CD4-positive, alpha-beta T cell treated with Interleukin-15 for 4 hours (primary cell): ENCODE results near the gene TOP3B.

Source experiments
- DNase-seq: peaks from one replicate; pipeline ENCODE4 v3.0.0-alpha.2; 2020; ENCODE audit warnings: low spot score

TOP3B gene

DNA sequence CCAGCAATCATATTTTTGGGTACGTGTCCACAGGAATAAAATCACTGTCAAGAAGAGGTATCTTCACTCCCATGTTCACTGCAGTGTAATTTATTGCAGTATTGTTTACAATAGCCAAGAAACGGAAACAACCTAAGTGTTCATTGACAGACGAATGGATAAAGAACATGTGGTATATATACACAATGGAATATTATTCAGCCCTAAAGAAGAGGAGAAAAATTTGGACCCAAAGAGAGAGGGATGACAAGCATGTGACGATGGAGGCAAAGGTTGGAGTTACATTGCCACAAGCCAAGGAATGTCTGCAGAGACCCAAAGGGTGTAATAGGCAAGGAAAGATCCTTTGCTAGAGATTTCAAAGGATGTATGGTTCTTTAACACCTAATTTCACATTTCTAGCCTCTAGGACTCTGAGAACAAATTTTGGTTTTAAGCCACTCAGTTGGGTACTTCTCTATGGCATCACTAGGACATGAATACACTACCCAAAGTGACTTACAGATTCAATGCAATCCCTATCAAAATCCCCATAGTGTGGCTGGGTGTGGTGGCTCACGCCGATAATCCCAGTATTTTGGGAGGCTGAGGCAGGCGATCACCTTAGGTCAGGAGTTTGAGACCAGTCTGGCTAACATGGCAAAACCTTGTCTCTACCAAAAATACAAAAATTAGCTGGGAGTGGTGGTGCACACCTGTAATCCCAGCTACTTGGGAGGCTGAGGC lies 31.1 kb upstream of the TOP3B start:
- DNase-seq, result no peak

DNA sequence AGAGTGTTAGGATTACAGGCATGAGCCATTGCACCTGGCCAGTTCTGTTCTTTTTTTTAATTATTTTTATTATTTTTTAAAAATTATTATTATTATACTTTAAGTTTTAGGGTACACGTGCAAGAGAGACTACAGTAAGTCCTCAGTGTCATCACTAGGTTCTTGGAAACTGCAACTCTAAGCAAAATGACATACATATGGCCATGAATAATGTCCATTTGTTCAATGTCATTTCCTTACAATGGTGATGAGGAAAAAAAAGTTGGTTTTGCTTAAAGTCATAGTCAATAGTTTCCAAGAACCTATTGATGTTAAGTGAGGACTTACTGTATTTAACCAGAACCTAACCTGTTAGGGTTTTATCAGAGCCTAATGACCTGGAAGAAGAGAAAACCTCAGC lies 29.4 kb upstream of the TOP3B start:
- no peak for DNase-seq

DNA sequence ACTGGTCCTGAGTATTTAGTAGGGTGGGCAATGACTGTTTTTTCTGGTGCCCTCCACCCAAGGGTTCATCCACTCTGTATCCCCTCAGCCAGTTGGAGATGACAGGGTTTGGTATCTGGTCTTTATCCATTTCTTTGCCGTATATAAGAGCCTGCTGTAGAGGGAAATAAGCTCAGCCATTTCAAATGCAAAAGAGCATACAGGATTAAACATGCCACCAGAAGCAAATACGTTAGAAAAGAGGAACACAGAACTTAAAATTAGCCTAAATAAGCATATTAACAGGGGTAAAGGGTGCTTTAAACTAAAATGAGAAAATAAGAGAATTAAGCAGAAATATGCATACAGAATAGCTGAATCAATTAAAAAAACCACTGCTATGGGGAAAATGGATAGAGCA lies 27.8 kb upstream of the TOP3B start:
- no peak for DNase-seq

DNA sequence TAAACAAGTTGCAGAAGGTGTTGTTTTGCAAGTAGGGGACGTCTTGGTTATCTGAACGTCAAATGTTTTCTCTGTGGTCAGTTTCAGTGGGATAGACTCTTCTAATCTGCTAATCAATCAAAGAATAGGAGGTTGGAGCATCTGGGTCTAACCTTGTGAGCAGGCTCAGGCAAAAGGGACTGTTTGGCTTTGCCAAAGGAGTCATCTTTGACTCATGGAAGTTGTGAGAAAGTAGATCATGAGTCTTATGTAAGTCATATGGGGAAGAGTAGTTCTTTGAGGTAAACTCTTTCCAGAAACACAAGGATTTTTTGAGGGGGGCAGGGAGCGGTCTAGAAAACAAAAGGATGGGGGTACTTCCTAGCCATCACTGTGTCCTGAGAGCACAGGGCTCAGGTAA lies 27.1 kb upstream of the TOP3B start:
- DNase-seq, result no peak

DNA sequence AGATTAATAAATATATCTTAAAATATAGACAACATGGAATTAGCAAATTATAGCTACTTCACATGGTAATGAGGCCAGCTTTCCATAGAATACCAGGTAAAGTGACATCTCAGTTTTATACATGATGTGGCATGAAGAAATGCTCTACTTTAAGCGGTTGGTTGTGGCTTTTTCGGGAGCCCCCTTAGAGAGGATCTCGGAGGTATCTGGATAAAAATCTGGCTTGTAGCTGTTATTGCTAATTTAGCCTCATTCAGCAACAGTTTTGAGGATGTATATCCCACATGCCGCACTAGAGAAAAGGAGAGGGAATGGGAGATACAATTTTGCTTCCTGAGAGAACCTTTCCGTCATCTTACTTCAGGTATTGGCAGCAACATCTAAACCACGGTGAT lies 24.0 kb upstream of the TOP3B start:
- DNase-seq, result no peak

DNA sequence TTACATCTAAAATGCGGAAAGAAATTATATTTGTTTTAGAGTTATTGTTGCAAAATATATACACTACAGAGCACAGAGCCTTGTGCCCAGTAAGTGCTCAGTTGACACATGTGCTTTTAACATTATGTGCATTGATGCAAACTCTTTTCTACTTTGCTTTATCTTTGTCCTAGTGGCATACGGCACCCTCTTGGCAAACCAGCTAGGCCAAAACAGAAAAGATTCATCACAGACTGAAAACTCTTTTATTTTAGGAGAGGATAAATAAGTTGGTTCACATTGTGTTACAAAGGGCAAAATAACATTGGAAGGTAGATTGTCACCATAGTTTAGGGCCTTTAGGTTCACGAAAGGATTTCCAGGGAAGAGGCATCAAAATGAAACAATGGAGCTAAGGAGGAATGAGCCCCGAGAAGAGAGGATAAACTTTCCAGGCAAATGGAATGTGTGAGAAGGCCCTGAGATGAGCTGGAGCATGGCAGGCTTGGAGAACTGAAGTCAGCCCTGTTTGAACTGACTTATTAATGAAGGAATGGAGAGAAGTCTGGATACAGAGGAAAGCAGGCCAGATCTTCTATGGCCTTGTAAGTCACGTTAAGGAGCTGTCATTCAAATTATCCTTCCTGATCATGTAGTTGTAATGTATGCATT lies 23.5 kb upstream of the TOP3B start:
- no peak for DNase-seq

DNA sequence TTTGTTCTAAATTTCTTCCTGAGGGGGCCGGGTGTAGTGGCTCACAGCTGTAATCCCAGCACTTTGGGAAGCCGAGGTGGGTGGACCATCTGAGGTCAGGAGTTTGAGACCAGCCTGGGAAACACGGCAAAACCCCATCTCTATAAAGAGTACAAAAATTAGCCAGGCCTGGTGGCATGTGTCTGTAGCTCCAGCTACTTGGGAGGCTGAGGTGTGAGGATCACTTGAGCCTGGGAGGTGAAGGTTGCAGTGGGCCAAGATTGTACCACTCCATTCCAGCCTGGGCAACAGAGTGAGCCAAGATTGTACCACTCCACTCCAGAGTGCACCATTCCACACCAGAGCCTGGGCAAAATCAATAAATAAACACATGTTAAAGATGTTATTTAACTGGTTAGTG lies 20.6 kb upstream of the TOP3B start:
- no peak for DNase-seq

DNA sequence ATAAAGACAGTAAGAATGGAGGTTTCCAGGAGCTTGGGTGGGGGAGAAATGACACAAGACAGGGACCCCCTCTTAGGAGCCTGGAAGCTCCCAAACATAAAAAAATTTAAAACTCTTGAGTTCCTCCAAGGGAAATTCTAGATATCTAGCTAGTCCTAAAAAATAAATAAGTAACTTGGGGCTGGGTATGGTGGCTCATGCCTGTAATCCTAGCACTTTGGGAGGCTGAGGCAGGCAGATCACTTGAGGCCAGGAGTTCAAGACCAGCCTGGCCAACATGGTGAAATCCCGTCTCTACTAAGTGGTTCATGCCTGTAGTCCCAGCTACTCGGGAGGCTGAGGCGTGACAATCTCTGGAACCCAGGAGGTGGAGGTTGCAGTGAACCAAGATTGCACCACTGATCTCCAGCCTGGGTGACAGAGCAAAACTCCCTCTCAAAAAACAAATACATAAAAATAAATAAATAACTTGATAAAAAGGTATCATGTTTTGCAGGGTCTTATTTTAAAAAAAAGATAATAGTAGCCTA lies 20.0 kb upstream of the TOP3B start:
- no peak for DNase-seq

DNA sequence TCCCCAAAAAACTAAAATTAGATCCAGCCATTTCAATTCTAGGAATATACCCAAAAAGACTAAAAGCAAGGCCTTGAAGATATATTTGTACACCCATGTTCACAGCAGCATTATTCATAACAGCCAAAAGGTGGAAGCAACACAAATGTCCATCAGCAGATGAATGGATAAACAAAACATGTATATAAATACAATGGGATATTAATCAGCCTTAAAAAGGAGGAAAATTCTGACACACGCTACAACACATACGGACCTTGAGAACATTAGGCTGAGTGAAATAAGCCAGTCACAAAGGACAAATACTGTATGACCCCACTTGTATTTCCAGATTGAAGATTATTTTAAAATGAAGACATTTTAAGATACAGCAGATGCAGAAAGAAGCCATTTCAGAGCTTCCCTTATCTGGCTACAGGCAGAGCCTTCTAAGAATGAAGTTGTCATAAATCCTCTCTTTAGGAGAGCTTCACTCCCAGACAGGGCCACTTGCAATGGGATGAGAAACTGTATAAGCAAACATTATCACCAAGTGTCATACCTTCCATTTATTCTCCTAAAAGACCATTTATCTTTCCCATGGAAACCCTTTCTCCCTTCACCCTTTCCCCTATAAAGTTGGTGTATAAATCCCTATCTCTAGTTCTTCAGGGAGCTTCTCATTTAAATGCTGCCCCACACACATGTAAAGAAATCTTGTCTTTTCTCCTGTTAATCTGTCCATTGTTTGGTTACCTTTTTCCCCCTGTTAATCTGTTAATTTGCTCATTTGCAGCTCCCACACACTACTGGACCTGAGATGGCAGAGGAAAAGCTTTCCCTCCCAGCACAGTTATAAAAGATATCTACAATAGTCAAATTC lies 19.3 kb upstream of the TOP3B start:
- DNase-seq, result no peak

DNA sequence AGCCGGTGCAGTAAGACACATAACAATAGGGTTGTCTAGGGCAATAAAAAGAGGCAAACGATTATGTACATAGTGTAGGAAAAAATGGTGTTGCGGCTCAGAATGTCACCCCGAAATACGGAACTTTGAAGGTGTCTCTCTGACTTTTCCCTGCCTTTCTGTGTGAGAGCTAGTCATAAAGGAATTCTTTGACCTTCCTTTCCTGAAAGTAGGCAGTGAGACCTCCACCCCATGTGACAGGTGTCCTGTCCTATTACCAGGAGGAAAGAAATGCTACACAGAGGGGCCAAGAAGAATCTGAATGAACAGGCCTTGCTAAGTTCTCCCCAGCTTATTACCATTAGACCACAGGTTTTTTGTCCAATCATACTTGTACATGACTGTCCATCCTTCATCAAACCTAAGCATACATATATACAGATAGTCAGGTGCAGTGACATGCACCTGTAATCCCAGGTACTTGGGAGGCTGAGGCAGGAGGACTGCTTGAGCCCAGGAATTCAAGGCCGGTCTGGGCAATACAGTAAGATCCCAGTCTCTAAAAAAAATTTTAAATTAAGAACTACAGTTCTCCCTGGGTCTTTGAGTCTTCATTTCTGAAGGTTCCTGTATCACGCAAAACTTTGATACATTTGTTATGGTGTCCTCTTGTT lies 16.1 kb upstream of the TOP3B start:
- no peak for DNase-seq

DNA sequence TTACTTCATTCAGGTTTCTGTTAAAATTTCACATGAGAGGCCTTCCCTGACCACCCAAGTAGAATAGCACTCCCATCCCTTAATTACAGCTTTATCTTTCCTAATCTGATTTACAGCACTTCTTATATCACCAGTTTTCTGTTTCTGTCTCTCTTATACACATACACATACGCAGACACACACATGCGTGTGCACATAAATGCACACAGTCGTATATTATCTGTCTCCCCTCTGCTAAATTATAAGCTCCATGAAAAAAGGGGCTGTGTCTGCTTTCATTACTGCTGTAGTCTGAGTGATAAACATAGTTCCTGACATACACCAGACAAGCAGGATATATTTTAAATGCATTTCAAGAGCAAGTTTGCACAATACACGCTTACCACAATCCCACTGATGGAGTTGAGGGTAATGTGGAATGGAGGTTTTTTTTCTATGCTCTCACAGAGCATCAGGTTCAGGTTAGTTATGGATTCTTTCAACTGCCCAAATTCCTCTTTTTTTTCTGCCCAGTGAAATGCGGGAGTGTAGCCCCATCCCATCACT lies 13.7 kb upstream of the TOP3B start:
- no peak for DNase-seq

DNA sequence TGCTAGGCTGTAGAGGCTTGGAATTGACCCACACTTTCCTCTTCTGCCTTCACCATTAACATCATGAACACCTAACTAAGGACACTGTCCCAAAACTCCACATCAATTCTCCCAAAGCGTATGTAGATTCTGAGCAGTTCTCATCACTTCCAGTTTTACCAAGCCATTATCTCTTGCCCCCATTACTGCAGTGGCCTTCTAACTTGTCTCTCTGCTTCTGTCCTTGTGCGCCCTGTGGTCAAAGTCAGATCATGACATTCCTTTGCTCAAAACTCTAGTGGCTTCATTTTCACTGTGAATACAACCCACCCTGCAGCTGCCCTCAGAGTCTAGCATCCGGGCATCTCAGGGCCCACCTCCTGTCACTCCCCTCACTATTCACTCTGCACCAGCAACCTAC lies 13.1 kb upstream of the TOP3B start:
- DNase-seq, result no peak

DNA sequence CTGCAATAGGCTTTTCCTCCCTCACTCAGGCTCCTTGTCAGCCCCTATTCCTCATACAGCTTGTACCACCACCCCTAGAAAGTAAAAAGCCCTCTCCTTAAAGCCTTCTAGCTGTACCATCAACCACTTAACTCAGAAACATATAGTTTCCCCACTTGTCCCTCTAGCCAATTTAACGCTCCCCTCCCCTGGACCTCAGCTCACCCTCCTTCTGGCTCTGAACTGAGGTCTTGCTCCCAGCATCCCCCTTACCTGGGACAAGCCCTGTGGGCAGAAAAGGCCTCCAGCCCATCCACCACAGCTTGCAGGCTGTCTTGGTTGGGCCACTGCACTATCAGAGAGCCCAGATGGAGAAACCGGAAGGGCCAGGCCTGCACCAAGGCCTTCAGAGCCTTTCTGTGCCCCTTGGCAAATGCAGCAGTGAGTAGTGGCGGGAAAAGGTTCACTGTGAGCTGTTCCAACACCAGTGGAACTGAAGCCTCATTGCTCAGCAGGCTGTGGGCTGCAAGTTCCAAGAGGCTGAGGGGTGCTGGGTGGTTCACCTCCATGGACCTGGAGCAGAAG lies 12.4 kb upstream of the TOP3B start:
- no peak for DNase-seq

DNA sequence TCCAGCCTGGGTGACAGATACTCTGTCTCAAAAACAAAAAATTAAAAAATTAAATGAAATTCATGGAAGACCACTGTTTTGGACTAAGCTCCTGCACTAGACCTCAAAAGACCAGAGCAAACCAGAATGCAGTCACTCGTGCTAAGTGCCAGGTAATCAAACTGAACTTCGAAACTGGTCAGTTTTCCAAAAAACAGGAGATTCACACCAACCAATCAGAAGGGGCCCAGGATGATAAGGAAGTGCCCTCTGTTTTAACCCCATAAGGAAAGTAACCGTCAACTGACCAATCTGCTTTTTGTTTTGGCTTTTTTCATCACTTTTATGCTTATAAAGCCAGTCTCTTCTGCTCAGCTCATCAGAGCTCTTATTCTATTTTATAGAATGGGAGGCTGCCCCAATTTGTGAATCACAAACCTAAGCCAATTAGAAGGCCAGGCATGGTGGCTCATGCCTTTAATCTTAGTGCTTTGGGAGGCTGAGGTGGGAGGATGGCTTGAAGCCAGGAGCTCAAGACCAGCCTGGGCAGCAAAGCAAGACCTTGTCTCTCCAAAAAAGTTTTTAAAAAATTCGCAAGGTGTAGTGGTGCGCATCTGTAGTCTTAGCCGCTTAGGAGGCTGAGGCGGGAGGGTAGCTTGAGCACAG lies 10.1 kb upstream of the TOP3B start:
- no peak for DNase-seq

DNA sequence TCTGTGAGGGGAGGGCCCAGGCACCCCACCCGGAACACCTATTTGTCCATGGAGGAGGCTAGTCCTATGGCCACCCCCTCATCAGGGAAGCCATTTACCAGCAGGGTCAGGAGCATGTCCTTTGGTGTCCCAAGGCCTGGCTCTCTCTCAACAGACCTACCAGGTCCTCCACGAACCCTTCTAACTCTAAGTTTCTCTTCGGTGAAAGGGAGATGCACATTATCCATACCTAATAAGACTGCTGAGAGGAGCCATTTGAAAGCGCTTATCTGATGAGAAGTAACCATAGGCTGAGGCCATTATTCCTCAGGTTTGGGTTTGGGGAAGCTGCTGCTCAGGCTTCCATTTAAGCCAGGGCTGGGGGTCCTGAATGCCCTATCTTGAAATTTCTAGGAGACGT lies 9.2 kb upstream of the TOP3B start:
- DNase-seq, result no peak

DNA sequence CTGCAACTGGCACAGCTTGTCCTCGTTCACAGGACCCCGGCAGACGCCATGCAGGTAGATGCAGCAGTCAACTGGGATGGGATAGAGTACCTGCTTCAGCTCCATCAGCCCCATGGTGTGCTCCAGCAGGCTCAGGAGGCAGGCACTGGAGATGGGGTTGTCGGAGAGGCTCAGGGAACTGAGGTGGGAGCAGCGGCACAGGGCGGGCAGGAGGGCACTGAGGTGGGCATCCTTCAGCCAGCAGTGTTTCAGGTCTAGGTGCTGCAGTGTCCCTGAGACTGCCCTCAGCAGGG lies 8.7 kb upstream of the TOP3B start:
- DNase-seq, result no peak

DNA sequence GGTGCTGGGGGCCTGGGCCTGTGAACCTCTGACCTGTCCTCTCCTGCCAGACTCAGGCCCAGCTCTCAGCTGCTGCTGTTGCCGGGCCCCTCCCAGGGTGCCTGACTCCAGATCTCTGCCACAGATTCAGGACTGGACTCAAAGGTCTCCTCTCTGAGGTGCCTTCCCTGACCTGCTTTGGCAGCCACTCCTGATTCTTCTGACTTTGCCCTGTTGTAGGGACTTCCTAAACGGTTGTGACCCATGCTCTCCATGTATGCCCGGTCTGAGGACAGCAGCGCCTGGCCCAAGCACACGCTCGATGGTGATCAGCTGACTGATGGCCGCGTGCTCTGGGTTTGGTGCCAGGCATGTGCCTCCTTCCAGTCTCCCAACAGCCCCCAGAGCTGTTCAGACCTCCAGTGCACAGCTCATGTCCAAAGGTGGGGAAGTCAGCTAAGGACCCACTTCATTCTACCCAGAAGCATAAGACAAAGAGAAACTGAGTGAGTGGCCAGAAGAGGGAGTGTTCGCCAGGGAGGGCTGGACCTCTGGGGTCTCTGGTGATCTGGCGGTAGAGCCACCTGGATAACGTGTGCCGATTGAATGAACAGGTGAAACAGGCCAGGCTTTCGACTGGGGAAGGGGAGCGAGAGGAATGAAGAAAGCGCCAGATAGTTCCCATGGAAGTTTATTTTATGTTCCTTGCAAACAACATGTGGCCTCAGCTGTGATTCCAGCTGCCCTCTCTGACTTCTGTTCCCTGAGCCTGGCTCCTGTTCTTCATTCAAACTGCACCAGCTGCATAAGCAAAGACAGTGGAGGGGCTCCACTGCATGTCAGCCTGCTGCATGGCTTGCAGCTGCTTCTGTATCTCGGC lies 8.1 kb upstream of the TOP3B start:
- DNase-seq, result no peak

DNA sequence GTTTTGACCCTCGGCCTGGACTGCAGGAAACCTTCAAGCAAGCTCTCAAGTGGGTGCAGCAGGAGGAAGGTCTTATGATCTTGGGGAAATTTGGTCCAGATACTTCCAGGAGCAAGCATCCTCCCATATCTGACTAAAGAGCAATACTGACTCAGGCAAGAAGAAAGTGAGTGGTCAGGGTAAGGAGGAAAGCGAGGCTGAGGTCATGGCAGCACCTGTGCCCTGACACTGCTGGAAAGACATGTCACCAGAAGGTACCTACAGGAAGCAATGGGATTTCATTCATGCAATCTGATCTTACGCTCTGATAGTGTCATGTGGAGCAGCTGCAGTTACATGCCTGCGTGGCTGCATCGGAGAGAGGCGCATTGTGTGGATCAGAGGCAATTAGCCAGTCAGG lies 6.5 kb upstream of the TOP3B start:
- no peak for DNase-seq

DNA sequence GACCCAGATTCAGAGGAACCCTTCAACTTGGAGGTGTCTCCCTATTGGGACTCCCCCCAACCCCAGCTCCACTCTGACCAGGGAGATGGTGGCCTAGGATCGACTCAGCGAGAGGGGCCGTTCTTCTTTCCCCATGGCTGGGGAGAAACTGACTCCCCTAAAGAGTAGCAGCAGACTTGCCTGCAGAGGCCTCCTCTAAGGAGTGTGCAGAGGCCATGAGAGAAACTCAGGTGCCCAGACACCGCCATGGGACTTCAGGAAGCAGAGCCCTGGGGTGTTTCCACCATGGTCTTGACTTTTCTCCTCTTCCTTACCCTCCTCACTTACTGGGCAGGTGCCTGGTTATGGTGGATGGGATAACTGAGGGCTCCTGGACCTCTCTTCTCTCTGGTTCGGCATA lies 2.6 kb upstream of the TOP3B start:
- DNase-seq, result no peak

DNA sequence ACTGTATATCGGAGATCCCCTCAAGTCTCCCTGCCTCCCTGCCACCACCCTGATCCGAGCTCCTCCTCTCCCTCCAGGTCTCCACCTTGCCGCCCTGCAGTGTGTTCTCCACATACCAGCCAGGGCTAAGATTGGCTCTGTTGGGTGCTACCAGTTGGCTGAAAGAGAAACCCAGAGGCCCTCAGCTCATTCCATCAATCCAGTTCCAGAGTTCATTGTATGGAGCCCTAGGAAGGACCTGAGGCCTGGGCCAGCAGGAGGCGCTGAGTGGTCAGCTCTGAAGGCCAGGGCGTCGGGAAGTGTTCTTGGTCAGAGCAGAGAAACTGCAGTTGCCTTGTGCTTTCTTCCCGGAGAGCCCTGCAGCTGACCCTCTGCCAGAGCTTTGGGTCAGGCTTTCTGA lies 2.2 kb upstream of the TOP3B start:
- no peak for DNase-seq

DNA sequence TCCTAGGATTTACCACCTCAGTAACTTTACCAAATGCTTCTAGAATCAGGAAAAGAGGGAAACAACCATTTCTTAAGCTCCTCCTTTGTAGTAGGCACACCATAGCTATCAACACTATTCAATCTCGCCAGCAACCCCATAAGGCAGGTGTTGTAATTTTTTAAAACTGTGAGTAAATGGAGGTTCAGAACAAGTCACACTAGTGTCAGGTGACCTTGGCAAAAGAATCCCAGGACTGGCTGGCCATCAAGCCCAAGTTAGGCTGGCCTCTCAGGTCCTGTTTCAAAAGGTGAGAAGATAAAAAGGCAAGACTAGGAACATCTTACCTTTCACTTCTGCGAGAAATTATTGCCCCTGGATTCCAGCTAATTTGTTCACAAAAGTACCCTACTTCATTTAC lies 713 bp downstream of the TOP3B start:
- no peak for DNase-seq
